Gastrocnemius medialis (tissue), 4 donors: ENCODE results near the gene GABPB2.

Source experiments
- CTCF ChIP-seq, 5 experiments: fragments of 450-650 bp in 3 of 5; fragments of 200-600 bp in 2 of 5; sonication (generic) in 2 of 5; IDR thresholded peaks in 4 of 5; conservative IDR thresholded peaks in 1 of 5; 1 replicate in 4 of 5; 2 replicates in 1 of 5; pipeline ENCODE4 v1.5.1; 2016 to 2019; ENCODE audit warnings: antibody characterized with exemption in 5 of 5, mild to moderate bottlenecking in 3 of 5, moderate library complexity in 3 of 5
- POLR2A ChIP-seq, 2 donors: fragments of 450-650 bp; IDR thresholded peaks; one replicate each; pipeline ENCODE4 v1.6.1; 2017; ENCODE audit warnings: antibody characterized with exemption in 2 of 2, mild to moderate bottlenecking in 2 of 2, moderate library complexity in 2 of 2

GRCh38 chr1:151049458-151049857, 21.1 kb upstream of the GABPB2 start:
- TF ChIP-seq CTCF (IDR thresholded peaks at IDR 0.05 in 4 of 5, conservative IDR thresholded peaks at IDR 0.05 in 1 of 5) (no peak), POLR2A (IDR thresholded peaks at IDR 0.05) (no peak)
